Measurements from ENCODE around the gene CAMK2A. TPM values are rescaled to one million over a fixed set of nuclear protein-coding genes. Genes with fewer than 3 reads are reported as not detected.

CAMK2A gene
- total and polyA plus RNA-seq, 2 experiments from 2014 or later: 0.18 TPM; not detected in 1

DNA sequence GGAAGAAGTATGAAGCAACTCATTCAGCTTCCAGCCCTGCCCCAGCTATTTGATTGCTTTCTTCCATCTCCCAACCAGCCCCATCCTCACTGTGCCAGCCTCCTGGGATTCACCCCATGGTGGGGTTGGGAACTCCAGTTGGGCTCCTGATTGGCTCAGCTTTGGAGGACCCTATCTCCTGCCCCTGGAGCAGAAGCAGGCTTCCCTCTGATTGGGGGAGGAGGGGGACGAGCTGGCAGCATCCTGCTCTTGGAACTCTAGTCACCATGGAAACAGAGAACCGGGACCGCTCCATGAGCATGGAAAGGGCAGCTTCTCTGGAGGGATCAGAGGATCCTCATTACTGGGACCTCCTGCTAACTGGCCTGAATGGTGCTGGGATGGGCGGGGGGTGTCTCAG, 97.1 kb downstream of the CAMK2A start:
- Histone ChIP-seq H3K79me2 (replicated peaks; ENCODE audit: insufficient read depth) (no peaks in the 10 kb centered on the region), H3K9me2 (ENCODE audit: insufficient read depth) (no peaks in the 10 kb centered on the region), H3K27ac (ENCODE audit: low read depth) (no peak overlapping the region), H3K4me3 (no peak overlapping the region), H3F3A (replicated peaks; ENCODE audit: low read depth) (no peaks in the 10 kb centered on the region), H3K36me3 (ENCODE audit: insufficient read depth) (no peaks in the 10 kb centered on the region), H3K27me3 (ENCODE audit: insufficient read depth) (peaks cover 50% of the 10 kb centered on the region), H2AFZ (no peak overlapping the region), H3K4me2 (no peak overlapping the region), H4K20me1 (replicated peaks; ENCODE audit: insufficient read depth) (no peaks in the 10 kb centered on the region), H3K4me1 (ENCODE audit: insufficient read depth) (no peaks in the 10 kb centered on the region; the same call in 1 of the 2 replicates)
- no peak for TF ChIP-seq JUNB (IDR thresholded peaks at IDR 0.05; ENCODE audit: unreplicated experiment)
- TF ChIP-seq, protein P1, sequence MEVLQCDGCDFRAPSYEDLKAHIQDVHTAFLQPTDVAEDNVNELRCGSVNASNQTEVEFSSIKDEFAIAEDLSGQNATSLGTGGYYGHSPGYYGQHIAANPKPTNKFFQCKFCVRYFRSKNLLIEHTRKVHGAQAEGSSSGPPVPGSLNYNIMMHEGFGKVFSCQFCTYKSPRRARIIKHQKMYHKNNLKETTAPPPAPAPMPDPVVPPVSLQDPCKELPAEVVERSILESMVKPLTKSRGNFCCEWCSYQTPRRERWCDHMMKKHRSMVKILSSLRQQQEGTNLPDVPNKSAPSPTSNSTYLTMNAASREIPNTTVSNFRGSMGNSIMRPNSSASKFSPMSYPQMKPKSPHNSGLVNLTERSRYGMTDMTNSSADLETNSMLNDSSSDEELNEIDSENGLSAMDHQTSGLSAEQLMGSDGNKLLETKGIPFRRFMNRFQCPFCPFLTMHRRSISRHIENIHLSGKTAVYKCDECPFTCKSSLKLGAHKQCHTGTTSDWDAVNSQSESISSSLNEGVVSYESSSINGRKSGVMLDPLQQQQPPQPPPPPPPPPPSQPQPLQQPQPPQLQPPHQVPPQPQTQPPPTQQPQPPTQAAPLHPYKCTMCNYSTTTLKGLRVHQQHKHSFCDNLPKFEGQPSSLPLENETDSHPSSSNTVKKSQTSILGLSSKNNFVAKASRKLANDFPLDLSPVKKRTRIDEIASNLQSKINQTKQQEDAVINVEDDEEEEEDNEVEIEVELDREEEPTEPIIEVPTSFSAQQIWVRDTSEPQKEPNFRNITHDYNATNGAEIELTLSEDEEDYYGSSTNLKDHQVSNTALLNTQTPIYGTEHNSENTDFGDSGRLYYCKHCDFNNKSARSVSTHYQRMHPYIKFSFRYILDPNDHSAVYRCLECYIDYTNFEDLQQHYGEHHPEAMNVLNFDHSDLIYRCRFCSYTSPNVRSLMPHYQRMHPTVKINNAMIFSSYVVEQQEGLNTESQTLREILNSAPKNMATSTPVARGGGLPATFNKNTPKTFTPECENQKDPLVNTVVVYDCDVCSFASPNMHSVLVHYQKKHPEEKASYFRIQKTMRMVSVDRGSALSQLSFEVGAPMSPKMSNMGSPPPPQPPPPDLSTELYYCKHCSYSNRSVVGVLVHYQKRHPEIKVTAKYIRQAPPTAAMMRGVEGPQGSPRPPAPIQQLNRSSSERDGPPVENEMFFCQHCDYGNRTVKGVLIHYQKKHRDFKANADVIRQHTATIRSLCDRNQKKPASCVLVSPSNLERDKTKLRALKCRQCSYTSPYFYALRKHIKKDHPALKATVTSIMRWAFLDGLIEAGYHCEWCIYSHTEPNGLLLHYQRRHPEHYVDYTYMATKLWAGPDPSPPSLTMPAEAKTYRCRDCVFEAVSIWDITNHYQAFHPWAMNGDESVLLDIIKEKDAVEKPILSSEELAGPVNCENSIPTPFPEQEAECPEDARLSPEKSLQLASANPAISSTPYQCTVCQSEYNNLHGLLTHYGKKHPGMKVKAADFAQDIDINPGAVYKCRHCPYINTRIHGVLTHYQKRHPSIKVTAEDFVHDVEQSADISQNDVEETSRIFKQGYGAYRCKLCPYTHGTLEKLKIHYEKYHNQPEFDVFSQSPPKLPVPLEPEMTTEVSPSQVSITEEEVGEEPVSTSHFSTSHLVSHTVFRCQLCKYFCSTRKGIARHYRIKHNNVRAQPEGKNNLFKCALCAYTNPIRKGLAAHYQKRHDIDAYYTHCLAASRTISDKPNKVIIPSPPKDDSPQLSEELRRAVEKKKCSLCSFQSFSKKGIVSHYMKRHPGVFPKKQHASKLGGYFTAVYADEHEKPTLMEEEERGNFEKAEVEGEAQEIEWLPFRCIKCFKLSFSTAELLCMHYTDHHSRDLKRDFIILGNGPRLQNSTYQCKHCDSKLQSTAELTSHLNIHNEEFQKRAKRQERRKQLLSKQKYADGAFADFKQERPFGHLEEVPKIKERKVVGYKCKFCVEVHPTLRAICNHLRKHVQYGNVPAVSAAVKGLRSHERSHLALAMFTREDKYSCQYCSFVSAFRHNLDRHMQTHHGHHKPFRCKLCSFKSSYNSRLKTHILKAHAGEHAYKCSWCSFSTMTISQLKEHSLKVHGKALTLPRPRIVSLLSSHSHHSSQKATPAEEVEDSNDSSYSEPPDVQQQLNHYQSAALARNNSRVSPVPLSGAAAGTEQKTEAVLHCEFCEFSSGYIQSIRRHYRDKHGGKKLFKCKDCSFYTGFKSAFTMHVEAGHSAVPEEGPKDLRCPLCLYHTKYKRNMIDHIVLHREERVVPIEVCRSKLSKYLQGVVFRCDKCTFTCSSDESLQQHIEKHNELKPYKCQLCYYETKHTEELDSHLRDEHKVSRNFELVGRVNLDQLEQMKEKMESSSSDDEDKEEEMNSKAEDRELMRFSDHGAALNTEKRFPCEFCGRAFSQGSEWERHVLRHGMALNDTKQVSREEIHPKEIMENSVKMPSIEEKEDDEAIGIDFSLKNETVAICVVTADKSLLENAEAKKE (CRISPR knock-in tag; IDR thresholded peaks at IDR 0.05): no peak
- TF ChIP-seq ZNF331 (CRISPR knock-in tag; IDR thresholded peaks at IDR 0.05; ENCODE audit: low read depth): no peak
- TF ChIP-seq POLR2AphosphoS5 (IDR thresholded peaks at IDR 0.05; ENCODE audit: low read depth): no peak
- ATAC-seq: no peak
- no peak overlapping the region for H3K27ac Mint-ChIP-seq
- DNase-seq (ENCODE audit: low spot score): no peak
- no peaks in the 10 kb centered on the region for H3K9me3 Mint-ChIP-seq
- peaks cover 7% of the 10 kb centered on the region for H3K4me1 Mint-ChIP-seq
- H3K27me3 Mint-ChIP-seq (ENCODE audit: insufficient read depth, low read depth, poor library complexity): peaks cover 59% of the 10 kb centered on the region
- no peak overlapping the region; the same call in 2 of the 3 replicates for H3K4me3 Mint-ChIP-seq
- no peaks in the 10 kb centered on the region for H3K36me3 Mint-ChIP-seq (ENCODE audit: low read depth)

DNA sequence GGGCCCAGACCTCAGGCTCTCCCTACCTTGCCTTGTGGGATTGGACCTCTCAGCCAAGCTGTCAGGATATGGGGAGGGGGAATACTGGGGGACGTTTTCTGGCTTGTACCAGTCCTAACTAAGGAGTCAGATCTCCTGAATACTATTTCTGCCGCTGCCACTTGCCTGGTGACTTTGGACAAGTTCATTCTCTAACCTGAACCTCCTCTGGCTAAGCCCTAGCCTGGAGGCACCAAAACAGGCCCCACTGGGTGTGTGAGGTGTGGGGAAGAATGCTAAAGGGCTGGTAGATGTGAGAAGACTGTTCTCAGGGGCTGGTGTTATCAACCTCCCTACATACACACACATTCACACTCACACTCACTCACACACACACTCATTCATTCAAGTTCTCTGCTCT, 98.6 kb downstream of the CAMK2A start:
- H3K4me1 Mint-ChIP-seq: peaks cover 15% of the 10 kb centered on the region
- DNase-seq (ENCODE audit: low spot score) (no peak), ATAC-seq (peak; percentile 14; the same call in 2 of the 3 replicates)
- Histone ChIP-seq H3F3A (replicated peaks; ENCODE audit: low read depth) (no peaks in the 10 kb centered on the region), H3K27ac (ENCODE audit: low read depth) (no peak overlapping the region), H3K4me2 (peak overlapping the region; percentile 88), H4K20me1 (replicated peaks; ENCODE audit: insufficient read depth) (no peaks in the 10 kb centered on the region), H3K27me3 (ENCODE audit: insufficient read depth) (peaks cover 63% of the 10 kb centered on the region), H3K79me2 (replicated peaks; ENCODE audit: insufficient read depth) (no peaks in the 10 kb centered on the region), H3K36me3 (ENCODE audit: insufficient read depth) (no peaks in the 10 kb centered on the region), H3K4me3 (peak overlapping the region; percentile 72), H2AFZ (no peak overlapping the region; the same call in 1 of the 2 replicates), H3K4me1 (ENCODE audit: insufficient read depth) (peaks cover under 1% of the 10 kb centered on the region; the same call in 1 of the 2 replicates), H3K9me2 (ENCODE audit: insufficient read depth) (no peaks in the 10 kb centered on the region)
- H3K9me3 Mint-ChIP-seq: no peaks in the 10 kb centered on the region
- peaks cover 70% of the 10 kb centered on the region for H3K27me3 Mint-ChIP-seq (ENCODE audit: insufficient read depth, low read depth, poor library complexity)
- H3K27ac Mint-ChIP-seq: no peak overlapping the region
- peak overlapping the region; percentile 54; the same call in 1 of the 3 replicates for H3K4me3 Mint-ChIP-seq
- no peaks in the 10 kb centered on the region for H3K36me3 Mint-ChIP-seq (ENCODE audit: low read depth)
- TF ChIP-seq NANOG (IDR thresholded peaks at IDR 0.05; ENCODE audit: borderline replicate concordance): no peak
- no peak for TF ChIP-seq POLR2AphosphoS5 (IDR thresholded peaks at IDR 0.05; ENCODE audit: low read depth)
- TF ChIP-seq EZH2phosphoT487 (IDR thresholded peaks at IDR 0.05; ENCODE audit: unreplicated experiment): no peak
- TF ChIP-seq, protein P2, sequence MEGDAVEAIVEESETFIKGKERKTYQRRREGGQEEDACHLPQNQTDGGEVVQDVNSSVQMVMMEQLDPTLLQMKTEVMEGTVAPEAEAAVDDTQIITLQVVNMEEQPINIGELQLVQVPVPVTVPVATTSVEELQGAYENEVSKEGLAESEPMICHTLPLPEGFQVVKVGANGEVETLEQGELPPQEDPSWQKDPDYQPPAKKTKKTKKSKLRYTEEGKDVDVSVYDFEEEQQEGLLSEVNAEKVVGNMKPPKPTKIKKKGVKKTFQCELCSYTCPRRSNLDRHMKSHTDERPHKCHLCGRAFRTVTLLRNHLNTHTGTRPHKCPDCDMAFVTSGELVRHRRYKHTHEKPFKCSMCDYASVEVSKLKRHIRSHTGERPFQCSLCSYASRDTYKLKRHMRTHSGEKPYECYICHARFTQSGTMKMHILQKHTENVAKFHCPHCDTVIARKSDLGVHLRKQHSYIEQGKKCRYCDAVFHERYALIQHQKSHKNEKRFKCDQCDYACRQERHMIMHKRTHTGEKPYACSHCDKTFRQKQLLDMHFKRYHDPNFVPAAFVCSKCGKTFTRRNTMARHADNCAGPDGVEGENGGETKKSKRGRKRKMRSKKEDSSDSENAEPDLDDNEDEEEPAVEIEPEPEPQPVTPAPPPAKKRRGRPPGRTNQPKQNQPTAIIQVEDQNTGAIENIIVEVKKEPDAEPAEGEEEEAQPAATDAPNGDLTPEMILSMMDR (conservative IDR thresholded peaks at IDR 0.05; ENCODE audit: low read depth in 2 of 2): no peak
- TF ChIP-seq, protein P3, sequence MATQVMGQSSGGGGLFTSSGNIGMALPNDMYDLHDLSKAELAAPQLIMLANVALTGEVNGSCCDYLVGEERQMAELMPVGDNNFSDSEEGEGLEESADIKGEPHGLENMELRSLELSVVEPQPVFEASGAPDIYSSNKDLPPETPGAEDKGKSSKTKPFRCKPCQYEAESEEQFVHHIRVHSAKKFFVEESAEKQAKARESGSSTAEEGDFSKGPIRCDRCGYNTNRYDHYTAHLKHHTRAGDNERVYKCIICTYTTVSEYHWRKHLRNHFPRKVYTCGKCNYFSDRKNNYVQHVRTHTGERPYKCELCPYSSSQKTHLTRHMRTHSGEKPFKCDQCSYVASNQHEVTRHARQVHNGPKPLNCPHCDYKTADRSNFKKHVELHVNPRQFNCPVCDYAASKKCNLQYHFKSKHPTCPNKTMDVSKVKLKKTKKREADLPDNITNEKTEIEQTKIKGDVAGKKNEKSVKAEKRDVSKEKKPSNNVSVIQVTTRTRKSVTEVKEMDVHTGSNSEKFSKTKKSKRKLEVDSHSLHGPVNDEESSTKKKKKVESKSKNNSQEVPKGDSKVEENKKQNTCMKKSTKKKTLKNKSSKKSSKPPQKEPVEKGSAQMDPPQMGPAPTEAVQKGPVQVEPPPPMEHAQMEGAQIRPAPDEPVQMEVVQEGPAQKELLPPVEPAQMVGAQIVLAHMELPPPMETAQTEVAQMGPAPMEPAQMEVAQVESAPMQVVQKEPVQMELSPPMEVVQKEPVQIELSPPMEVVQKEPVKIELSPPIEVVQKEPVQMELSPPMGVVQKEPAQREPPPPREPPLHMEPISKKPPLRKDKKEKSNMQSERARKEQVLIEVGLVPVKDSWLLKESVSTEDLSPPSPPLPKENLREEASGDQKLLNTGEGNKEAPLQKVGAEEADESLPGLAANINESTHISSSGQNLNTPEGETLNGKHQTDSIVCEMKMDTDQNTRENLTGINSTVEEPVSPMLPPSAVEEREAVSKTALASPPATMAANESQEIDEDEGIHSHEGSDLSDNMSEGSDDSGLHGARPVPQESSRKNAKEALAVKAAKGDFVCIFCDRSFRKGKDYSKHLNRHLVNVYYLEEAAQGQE (IDR thresholded peaks at IDR 0.05; ENCODE audit: unreplicated experiment): no peak
